Mammary epithelial cell (primary cell): ENCODE results near the gene NFAT5.

Experiments
- EZH2 ChIP-seq: IDR thresholded peaks from 2 replicates; pipeline ENCODE4 v1.6.1; 2012; ENCODE audit warnings: low read length, inconsistent platforms, borderline replicate concordance
- TF ChIP-seq, protein P1 (sequence below), 2 donors: IDR thresholded peaks in 1 of 2; conservative IDR thresholded peaks in 1 of 2; 2 replicates each; pipeline ENCODE4 v1.5.1; 2011 to 2012; ENCODE audit warnings: inconsistent platforms in 2 of 2, low read length in 2 of 2, mild to moderate bottlenecking in 2 of 2, control low read depth in 1 of 2, low read depth in 1 of 2; ENCODE audit not compliant: insufficient read depth in 1 of 2; ENCODE audit errors: extremely low read depth in 1 of 2

DNA sequence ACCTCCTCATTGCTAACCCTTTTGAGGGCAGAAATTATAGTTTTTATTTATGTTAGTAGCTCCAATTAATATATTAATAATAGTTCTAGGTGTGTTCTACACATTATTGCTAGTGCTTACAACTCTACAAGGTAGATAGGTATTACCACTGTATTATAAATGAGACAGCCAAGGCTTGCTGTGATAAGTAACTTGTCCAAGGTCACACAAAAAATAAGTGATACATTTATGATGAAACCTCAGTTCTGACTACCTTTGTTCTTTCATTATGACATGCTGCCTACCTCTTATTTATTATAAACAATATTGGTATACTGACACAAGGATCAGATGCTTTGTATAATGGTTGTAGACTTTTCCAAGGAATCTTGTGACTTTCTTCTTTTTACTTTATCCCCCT, 41.2 kb downstream of the NFAT5 start:
- TF ChIP-seq, protein P1, sequence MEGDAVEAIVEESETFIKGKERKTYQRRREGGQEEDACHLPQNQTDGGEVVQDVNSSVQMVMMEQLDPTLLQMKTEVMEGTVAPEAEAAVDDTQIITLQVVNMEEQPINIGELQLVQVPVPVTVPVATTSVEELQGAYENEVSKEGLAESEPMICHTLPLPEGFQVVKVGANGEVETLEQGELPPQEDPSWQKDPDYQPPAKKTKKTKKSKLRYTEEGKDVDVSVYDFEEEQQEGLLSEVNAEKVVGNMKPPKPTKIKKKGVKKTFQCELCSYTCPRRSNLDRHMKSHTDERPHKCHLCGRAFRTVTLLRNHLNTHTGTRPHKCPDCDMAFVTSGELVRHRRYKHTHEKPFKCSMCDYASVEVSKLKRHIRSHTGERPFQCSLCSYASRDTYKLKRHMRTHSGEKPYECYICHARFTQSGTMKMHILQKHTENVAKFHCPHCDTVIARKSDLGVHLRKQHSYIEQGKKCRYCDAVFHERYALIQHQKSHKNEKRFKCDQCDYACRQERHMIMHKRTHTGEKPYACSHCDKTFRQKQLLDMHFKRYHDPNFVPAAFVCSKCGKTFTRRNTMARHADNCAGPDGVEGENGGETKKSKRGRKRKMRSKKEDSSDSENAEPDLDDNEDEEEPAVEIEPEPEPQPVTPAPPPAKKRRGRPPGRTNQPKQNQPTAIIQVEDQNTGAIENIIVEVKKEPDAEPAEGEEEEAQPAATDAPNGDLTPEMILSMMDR (conservative IDR thresholded peaks at IDR 0.05 in 1 of 2, IDR thresholded peaks at IDR 0.05 in 1 of 2; ENCODE audit: extremely low read depth in 1 of 2, insufficient read depth in 1 of 2, low read depth in 1 of 2, low read length in 2 of 2), result no peak
- no peak for TF ChIP-seq EZH2
